Measurements from ENCODE around the gene FGF22.
"Not testable (repeated sequence)": the region's sequence is repeated elsewhere in the genome, so short reads cannot be mapped to it uniquely, and the experiment has no call there.

FGF22 gene

GRCh38 chr19:656751-657559 lies 17.3 kb downstream of the FGF22 start:
- ATAC-seq, result no peak
- Mint-ChIP-seq H3K27me3 (no peaks in the 10 kb centered on the region), H3K9me3 (no peaks in the 10 kb centered on the region), H3K4me3 (no peak overlapping the region), H3K4me1 (peaks cover 64% of the 10 kb centered on the region), H3K27ac (peak overlapping the region; percentile 33 to 94)
- DNase-seq, result no peak

DNA sequence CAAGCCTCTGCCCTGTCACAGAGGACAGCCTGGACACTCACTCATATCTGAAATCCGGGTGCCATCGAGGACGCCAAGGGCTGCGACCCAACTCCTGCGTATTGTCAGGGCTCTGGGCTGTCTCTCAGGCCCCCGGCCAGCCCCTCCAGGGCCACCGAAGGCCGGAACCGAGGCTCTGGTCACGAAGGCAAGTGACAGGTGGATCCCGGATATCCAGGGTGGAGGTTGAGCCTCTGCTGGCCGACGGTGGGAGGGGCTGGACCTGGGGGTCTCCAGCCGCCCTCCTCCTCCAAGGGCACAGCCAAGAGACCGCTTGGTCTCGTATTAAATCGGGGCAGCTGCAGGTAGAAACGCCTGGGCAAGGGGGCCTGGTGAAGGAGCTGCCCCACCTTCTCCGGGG lies 17.9 kb downstream of the FGF22 start:
- no peak for ATAC-seq
- DNase-seq, result no peak
- H3K9me3 Mint-ChIP-seq, result no peaks in the 10 kb centered on the region
- no peaks in the 10 kb centered on the region for H3K27me3 Mint-ChIP-seq
- H3K27ac Mint-ChIP-seq, result peak overlapping the region in 1 of 2 donors; percentile 94
- H3K4me1 Mint-ChIP-seq, result peaks cover 64% of the 10 kb centered on the region
- no peak overlapping the region for H3K4me3 Mint-ChIP-seq

GRCh38 chr19:658059-658839 lies 18.6 kb downstream of the FGF22 start:
- peak overlapping the region; percentile 3 to 96 for H3K4me3 Mint-ChIP-seq

DNA sequence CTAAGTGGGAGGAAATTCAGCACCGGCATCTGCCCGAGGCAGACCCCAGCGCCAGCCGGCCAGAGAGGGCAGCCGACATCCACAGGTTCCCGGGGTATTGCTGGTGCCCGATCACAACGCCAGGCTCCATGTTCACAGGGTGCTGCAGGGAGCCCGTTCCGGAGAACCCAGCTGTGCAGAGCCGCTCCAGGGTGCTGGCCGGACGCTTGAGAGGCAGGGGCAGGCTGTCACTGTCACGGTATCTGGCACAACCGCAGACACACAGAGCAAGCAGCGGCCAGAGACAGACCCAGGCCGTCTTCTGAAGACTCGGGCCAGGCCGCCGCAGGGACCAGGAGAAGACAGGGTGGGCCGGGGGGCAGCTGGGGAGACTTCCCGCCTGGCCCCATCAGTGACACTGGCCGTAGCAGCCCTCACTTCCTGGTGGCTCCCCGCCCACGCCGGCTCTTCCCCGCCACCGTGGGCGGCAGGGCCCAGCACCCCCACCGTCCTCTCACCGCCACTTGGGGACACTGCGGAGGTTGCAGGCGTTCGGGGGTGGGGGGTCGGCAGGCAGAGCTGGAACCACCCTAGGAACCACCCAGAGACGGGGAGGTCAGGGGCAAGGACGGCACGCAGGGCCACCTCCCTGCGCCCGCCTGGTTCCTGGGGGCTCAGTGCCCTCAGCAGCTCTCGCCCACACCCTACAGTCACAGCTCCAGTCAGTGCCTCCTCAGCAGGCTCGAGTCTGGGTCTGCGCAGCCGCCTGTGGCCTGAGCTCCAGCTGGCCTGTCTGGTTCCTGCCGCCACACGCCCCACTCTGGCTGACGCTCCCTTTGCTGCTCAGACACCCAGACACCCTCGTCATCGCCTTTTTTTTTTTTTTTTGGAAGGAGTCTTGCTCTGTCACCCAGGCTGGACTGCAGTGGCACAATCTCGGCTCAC lies 19.5 kb downstream of the FGF22 start:
- Mint-ChIP-seq H3K4me3 (peak overlapping the region; percentile 96 to 97), H3K4me1 (peaks cover 73% of the 10 kb centered on the region), H3K27me3 (no peaks in the 10 kb centered on the region)

More at GRCh38 chr19:658059-658839, 18.6 kb downstream of the FGF22 start:
- ATAC-seq (no peak), DNase-seq (no peak)
- Mint-ChIP-seq H3K9me3 (no peaks in the 10 kb centered on the region), H3K27me3 (no peaks in the 10 kb centered on the region), H3K4me1 (peaks cover 65% of the 10 kb centered on the region), H3K27ac (peak overlapping the region in 1 of 2 donors; percentile 48)

DNA sequence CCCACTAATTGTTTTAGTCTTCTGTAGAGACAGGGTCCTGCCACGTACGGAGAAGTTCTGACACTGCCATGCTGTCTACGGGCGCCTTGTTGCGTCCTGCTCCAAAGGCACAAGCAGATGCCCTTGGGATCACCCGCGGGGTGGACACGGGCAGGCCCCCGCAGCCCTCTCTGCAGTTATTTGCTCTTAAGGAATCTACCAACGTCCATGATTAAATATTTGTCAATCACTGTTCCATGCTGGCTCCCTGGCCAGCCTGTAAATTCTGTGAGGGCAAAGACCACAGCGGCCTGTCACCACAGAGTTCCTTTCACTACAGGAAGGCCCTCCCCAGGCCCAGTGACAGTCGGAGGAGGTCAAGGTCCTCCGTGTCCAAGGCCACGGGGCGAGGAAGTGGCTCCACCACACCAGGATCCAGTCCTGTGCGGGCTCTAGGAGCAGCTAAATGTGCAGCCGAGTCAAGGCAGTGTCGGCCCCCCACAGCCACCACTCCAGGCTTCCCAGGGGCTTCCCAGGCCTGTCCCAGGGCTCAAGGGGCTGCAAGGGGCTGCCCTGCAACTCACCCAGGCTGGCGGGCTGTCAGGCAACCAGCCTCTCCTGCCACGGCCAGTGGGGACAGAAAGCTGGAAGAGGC lies 21.2 kb downstream of the FGF22 start:
- Mint-ChIP-seq H3K9me3 (no peaks in the 10 kb centered on the region), H3K4me3 (peak overlapping the region; percentile 96 to 97), H3K27me3 (no peaks in the 10 kb centered on the region), H3K4me1 (peaks cover 70% of the 10 kb centered on the region), H3K27ac (peak overlapping the region; percentile 84 to 98)
- no peak for DNase-seq
- ATAC-seq, result peak; percentile 6

More for the DNA sequence above, 19.5 kb downstream of the FGF22 start:
- ATAC-seq (no peak), DNase-seq (no peak)
- H3K9me3 Mint-ChIP-seq, result no peaks in the 10 kb centered on the region
- H3K27ac Mint-ChIP-seq, result peak overlapping the region; percentile 65 to 95

- no peaks in the 10 kb centered on the region for H3K27me3 Mint-ChIP-seq
- peak overlapping the region; percentile 96 to 97 for H3K4me3 Mint-ChIP-seq
- H3K27ac Mint-ChIP-seq, result peak overlapping the region; percentile 89 to 98
- peaks cover 63% of the 10 kb centered on the region for H3K4me1 Mint-ChIP-seq
- H3K9me3 Mint-ChIP-seq, result no peaks in the 10 kb centered on the region
- DNase-seq, result peak; percentile 58 to 72
- ATAC-seq, result peak; percentile 70
Observed at GRCh38 chr19:661427-662196, 21.9 kb downstream of the FGF22 start.

DNA sequence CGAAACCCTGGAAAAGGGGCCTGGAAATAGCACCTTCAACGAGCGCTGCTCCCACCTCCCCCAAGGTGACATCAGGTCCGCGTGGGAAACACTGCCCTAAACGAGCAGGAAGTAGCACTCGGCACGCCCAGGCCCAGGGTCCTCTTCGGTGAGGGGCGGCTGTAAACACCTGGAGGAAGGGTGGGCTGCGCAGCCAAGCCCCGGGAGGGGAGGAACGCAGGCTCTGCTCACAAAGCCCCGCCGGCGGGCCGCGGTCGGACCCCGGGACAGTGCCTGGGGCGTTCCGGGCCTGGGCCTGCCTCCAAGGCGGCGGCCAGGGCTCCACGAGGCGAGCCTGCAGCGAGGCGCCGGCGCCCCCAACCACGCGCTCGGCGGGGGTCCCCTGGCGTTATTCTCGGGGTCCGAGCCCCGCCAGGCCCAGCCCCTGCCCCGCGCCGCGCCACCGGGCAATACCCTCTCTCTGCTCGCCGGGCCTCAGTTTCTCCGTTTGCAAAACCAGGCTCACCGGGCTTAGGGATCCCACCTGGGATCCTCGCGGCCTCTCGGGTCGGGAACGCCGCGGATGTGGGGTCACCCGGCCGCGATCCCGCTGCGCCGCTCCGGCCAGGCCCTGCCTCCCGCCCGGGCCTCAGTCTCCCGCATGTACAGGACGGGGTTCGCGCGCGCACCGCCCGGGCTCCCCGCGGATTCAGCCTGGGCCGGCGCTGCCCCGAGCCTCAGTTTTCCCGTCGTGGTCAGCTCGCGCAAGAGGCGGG lies 22.7 kb downstream of the FGF22 start:
- ATAC-seq (peak; percentile 36), DNase-seq (peak; percentile 56 to 69)
- H3K4me3 Mint-ChIP-seq, result peak overlapping the region; percentile 96 to 97
- H3K27me3 Mint-ChIP-seq, result no peaks in the 10 kb centered on the region
- no peaks in the 10 kb centered on the region for H3K9me3 Mint-ChIP-seq
- peaks cover 57% of the 10 kb centered on the region for H3K4me1 Mint-ChIP-seq
- H3K27ac Mint-ChIP-seq, result peak overlapping the region; percentile 89 to 98

DNA sequence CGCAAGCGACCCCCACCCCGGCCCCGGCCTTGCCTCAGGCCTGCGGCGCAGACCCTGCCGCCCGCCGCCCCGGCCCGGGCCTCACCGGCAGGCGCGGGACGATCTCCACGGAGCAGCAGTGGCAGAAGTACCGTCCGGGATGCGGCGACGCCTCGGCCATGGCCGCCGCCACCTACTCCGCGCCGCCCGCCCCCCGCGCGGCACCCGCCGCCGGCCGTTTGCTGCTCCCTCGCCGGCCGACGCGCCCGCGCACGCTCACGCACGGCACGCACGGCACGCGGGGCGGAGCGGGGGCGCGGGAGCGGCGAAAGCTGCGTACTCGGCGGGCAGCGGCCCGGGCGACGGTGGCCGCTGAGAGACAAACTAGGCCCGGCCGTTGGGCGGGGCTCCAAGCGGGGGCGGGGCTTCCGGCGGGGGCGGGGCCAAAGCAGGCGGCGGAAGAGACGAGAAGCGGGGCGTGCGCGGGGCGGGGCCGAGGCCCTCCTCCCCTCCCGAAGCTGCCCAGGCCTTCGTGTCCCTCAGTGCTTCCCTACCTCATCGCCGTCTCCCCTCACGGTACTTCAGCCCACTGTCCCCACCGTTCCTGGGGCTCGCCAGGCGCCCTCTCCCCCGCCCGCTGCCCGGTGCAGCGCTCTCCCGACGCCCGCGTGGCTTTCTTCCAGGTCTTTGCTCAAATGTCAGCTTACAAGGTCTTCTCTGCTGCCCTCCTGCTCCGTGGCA lies 23.4 kb downstream of the FGF22 start, which contains the start of gene RNF126:
Gene RNF126 (minus strand): TSS at position 253 of the 720 bp plus-strand sequence. CDS start 93 bp downstream, at position 160.
- Mint-ChIP-seq H3K9me3 (no peaks in the 10 kb centered on the region), H3K27ac (peak within 1 kb of the TSS; percentile 89 to 98), H3K27me3 (no peaks in the 10 kb centered on the region), H3K4me1 (peaks cover 51% of the 10 kb centered on the region), H3K4me3 (peak within 1 kb of the TSS; percentile 96 to 97)
- peak; percentile 89 to 90 for DNase-seq
- peak; percentile 65 for ATAC-seq

DNA sequence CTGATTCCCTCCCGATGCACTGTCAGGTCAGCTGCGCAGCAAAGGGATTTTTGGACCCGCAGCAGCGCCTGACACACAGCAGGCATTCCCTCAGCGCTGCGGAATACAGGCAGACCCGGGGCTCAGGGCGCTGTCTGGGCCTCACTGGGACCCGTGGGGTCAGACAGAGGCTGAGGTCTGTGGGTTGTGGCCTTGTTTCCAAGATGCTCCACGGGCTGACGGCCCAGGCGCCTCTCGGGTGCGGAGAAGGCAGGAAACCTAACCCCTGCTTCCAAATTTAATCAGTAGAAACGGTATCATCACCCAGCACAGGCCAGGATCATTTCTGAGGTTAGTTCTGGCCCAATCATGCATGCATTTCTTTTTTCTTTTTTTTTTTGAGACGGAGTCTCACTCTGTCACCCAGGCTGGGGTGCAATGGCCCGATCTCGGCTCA lies 24.0 kb downstream of the FGF22 start:
- Mint-ChIP-seq H3K4me1 (peaks cover 46% of the 10 kb centered on the region), H3K27ac (peak overlapping the region; percentile 68 to 93), H3K4me3 (peak overlapping the region; percentile 91 to 92), H3K27me3 (no peaks in the 10 kb centered on the region), H3K9me3 (no peaks in the 10 kb centered on the region)
- DNase-seq (no peak), ATAC-seq (no peak)

DNA sequence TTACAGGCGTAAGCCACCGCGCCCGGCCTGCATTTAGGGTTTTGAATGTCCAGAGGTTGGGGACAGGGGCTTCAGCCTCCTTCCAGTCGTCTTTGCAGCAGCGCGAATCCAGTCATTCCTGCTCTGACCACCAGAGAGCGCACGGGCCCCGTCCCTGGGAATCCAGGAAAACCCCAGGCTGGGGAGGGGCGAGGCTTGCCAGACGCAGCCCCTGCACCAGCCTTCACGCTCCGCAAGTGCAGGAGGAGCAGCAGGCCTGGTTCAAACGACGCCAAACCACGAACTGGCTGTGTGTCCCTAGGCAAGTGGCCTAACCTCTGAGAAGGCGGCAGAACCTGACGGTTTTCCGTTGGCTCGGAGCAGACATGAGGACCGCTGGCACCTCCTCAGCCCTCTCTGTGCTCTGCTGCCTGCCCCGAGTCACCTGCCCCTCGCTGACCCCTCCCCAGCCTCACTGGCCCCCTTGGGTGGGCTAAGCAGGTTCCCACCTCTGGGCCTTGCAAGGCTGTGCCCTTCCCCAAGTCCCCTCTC lies 25.3 kb downstream of the FGF22 start:
- Mint-ChIP-seq H3K4me3 (peak overlapping the region; percentile 63 to 91), H3K9me3 (no peaks in the 10 kb centered on the region), H3K27me3 (peaks cover 8% of the 10 kb centered on the region), H3K4me1 (peaks cover 33% of the 10 kb centered on the region), H3K27ac (no peak overlapping the region)
- DNase-seq (peak; percentile 78 to 81), ATAC-seq (no peak)

DNA sequence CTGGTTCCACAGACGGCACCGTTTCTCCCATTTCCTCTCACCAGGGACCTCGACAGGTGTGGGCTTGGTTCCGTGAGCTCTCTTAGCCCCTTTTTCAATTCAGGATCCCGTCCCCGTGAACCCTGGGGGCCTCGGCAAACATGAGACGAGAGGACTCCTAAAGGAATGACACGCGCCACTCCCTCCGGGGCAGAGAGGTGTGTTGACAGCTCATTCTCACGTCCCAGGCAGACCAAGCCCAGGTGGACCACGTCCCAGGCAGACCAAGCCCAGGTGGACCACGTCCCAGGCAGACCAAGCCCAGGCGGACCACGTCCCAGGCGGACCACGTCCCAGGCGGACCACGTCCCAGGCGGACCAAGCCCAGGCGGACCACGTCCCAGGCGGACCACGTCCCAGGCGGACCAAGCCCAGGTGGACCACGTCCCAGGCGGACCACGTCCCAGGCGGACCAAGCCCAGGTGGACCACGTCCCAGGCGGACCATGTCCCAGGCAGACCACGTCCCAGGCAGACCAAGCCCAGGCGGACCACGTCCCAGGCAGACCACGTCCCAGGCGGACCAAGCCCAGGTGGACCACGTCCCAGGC lies 27.4 kb downstream of the FGF22 start:
- not testable (repeated sequence) for H3K4me3 Mint-ChIP-seq, ATAC-seq, H3K9me3 Mint-ChIP-seq, H3K27ac Mint-ChIP-seq, DNase-seq, H3K27me3 Mint-ChIP-seq
- H3K4me1 Mint-ChIP-seq, result peaks cover 20% of the 10 kb centered on the region

- not testable (repeated sequence) for ATAC-seq, H3K27ac Mint-ChIP-seq, DNase-seq, H3K9me3 Mint-ChIP-seq, H3K4me3 Mint-ChIP-seq
- Mint-ChIP-seq H3K4me1 (peaks cover 14% of the 10 kb centered on the region), H3K27me3 (peaks cover 13% of the 10 kb centered on the region)
Observed at GRCh38 chr19:668675-669434, 29.2 kb downstream of the FGF22 start.
